H1 (cell line): Measurements from ENCODE around the gene GPC3. TPM values are rescaled to one million over a fixed set of nuclear protein-coding genes. Genes with fewer than 3 reads are reported as not detected.

ENCODE experiments used
- CTCF ChIA-PET: fragments of 300-600 bp; sonication (Branson Sonifier 250); formaldehyde crosslinking; loops from one replicate; lab custom pipeline; 2021; ENCODE audit not compliant: partially characterized antibody; lab: Charles Lee
- POLR2A ChIA-PET: fragments of 300-600 bp; sonication (Branson Sonifier 250); formaldehyde crosslinking; loops from one replicate; lab custom pipeline; 2021; ENCODE audit warnings: inconsistent platforms; ENCODE audit not compliant: partially characterized antibody; lab: Charles Lee
- DNase-seq, 2 experiments: peaks; one replicate each; pipeline versions ENCODE4 v3.0.0 to v3.0.0-alpha.2; 2010 to 2022; ENCODE audit warnings: low spot score in 2 of 2, low read depth in 1 of 2, mixed read lengths in 1 of 2
- FAIRE-seq: peaks from 2 replicates; lab custom pipeline; 2011; peaks lifted over from hg19 to GRCh38; lab: Jason Lieb, UNC
- H2AFZ ChIP-seq: 2 replicates; pipeline ENCODE4 v1.8.1; 2012; ENCODE audit warnings: low read length, inconsistent platforms
- H2AK5ac ChIP-seq: 2 replicates; pipeline ENCODE4 v1.6.1; 2013; ENCODE audit warnings: low read depth, low read length
- H2BK120ac ChIP-seq: replicated peaks from 2 replicates; pipeline ENCODE3; 2013; ENCODE audit warnings: low read depth, low read length, inconsistent platforms
- H2BK12ac ChIP-seq: 2 replicates; pipeline ENCODE4 v1.6.1; 2013; ENCODE audit warnings: low read depth, low read length
- H2BK15ac ChIP-seq: 2 replicates; pipeline ENCODE4 v1.6.1; 2013; ENCODE audit warnings: low read length
- H2BK20ac ChIP-seq: 2 replicates; pipeline ENCODE4 v1.6.1; 2013; ENCODE audit warnings: low read length
- H2BK5ac ChIP-seq: 2 replicates; pipeline ENCODE4 v1.6.1; 2013; ENCODE audit warnings: low read depth, low read length
- H3K14ac ChIP-seq: 2 replicates; pipeline ENCODE4 v1.6.1; 2013; ENCODE audit warnings: inconsistent platforms; ENCODE audit not compliant: insufficient read length
- H3K18ac ChIP-seq: 2 replicates; pipeline ENCODE4 v1.6.1; 2013; ENCODE audit warnings: low read length; ENCODE audit errors: extremely low read depth
- H3K23ac ChIP-seq: 2 replicates; pipeline ENCODE4 v1.6.1; 2013; ENCODE audit warnings: inconsistent platforms; ENCODE audit not compliant: insufficient read length
- H3K23me2 ChIP-seq: 2 replicates; pipeline ENCODE4 v1.6.1; 2013; ENCODE audit warnings: low read depth, low read length
- H3K27ac ChIP-seq: 2 replicates; pipeline ENCODE4 v1.6.1; 2011; ENCODE audit warnings: low read depth, low read length, inconsistent platforms
- H3K27me3 ChIP-seq, 4 experiments: replicated peaks in 1 of 4; 1 replicate in 1 of 4; 2 replicates in 3 of 4; pipeline versions ENCODE4 v1.6.1 to v1.8.1; 2011 to 2013; ENCODE audit warnings: low read length in 3 of 4, mild to moderate bottlenecking in 3 of 4, inconsistent platforms in 2 of 4, mixed read lengths in 2 of 4, moderate library complexity in 1 of 4; ENCODE audit not compliant: control insufficient read depth in 3 of 4, insufficient read depth in 3 of 4; ENCODE audit errors: extremely low read depth in 1 of 4
- H3K36me3 ChIP-seq, 4 experiments: 2 replicates each; pipeline versions ENCODE4 v1.6.1 to v1.8.1; 2011 to 2013; ENCODE audit warnings: mild to moderate bottlenecking in 4 of 4, low read length in 3 of 4, moderate library complexity in 2 of 4, control low read depth in 1 of 4, inconsistent platforms in 1 of 4; ENCODE audit not compliant: insufficient read depth in 4 of 4, control insufficient read depth in 2 of 4
- H3K4ac ChIP-seq: replicated peaks from 2 replicates; pipeline ENCODE3; 2013; ENCODE audit warnings: low read length, low read depth, mixed read lengths, inconsistent platforms; ENCODE audit not compliant: insufficient read length
- H3K4me1 ChIP-seq, 4 experiments: replicated peaks in 1 of 4; 1 replicate in 1 of 4; 2 replicates in 3 of 4; pipeline versions ENCODE4 v1.6.1 to v1.8.1; 2011 to 2013; ENCODE audit warnings: low read length in 3 of 4, inconsistent platforms in 2 of 4, mixed read lengths in 1 of 4; ENCODE audit not compliant: insufficient read depth in 4 of 4, control insufficient read depth in 3 of 4
- H3K4me2 ChIP-seq, 2 experiments: 2 replicates each; pipeline versions ENCODE4 v1.6.1 to v1.8.1; 2011 to 2013; ENCODE audit warnings: low read depth in 2 of 2, low read length in 2 of 2, control low read depth in 1 of 2, inconsistent platforms in 1 of 2, mild to moderate bottlenecking in 1 of 2; ENCODE audit not compliant: insufficient read depth in 1 of 2
- H3K4me3 ChIP-seq, 4 experiments: fragments of 200-600, 300-600 bp in 1 of 4; sonication (generic), shearing (Covaris generic), sonication (Bioruptor Twin) in 1 of 4; 2 replicates each; pipeline versions ENCODE4 v1.5.1 to v1.8.1; 2011 to 2016; ENCODE audit warnings: low read length in 4 of 4, low read depth in 3 of 4, control low read depth in 2 of 4, inconsistent platforms in 2 of 4, mild to moderate bottlenecking in 2 of 4, mixed read lengths in 1 of 4, moderate library complexity in 1 of 4; ENCODE audit not compliant: insufficient read depth in 2 of 4; ENCODE audit errors: extremely low read depth in 1 of 4
- H3K56ac ChIP-seq: replicated peaks from 2 replicates; pipeline ENCODE3; 2013; ENCODE audit warnings: low read depth, mild to moderate bottlenecking, mixed read lengths, low read length, inconsistent platforms; ENCODE audit not compliant: insufficient read length
- H3K79me1 ChIP-seq: 2 replicates; pipeline ENCODE4 v1.6.1; 2013; ENCODE audit warnings: low read depth, low read length, control low read depth
- H3K79me2 ChIP-seq, 2 experiments: 2 replicates each; pipeline versions ENCODE4 v1.6.1 to v1.8.1; 2012 to 2013; ENCODE audit warnings: low read length in 2 of 2, mild to moderate bottlenecking in 2 of 2, inconsistent platforms in 1 of 2; ENCODE audit not compliant: insufficient read depth in 2 of 2, control insufficient read depth in 1 of 2
- H3K9ac ChIP-seq, 4 experiments: replicated peaks in 1 of 4; 1 replicate in 1 of 4; 2 replicates in 3 of 4; pipeline versions ENCODE4 v1.6.1 to v1.8.1; 2011 to 2013; ENCODE audit warnings: low read depth in 3 of 4, low read length in 3 of 4, control low read depth in 2 of 4, mild to moderate bottlenecking in 2 of 4, moderate library complexity in 2 of 4, inconsistent platforms in 1 of 4; ENCODE audit errors: extremely low read depth in 1 of 4
- H3K9me3 ChIP-seq, 2 experiments: 2 replicates each; pipeline versions ENCODE4 v1.6.1 to v1.8.1; 2012 to 2013; ENCODE audit warnings: mild to moderate bottlenecking in 2 of 2, moderate library complexity in 2 of 2, control low read depth in 1 of 2, inconsistent platforms in 1 of 2, low read depth in 1 of 2, low read length in 1 of 2, mixed read lengths in 1 of 2; ENCODE audit not compliant: insufficient read depth in 2 of 2
- H4K20me1 ChIP-seq, 2 experiments: replicated peaks in 1 of 2; 2 replicates each; pipeline versions ENCODE3 to v1.8.1; 2011 to 2013; ENCODE audit warnings: inconsistent platforms in 2 of 2, low read length in 2 of 2, mild to moderate bottlenecking in 1 of 2; ENCODE audit not compliant: insufficient read depth in 2 of 2, control insufficient read depth in 1 of 2
- H4K5ac ChIP-seq: 2 replicates; pipeline ENCODE4 v1.6.1; 2013; ENCODE audit warnings: low read length, low read depth, mixed read lengths, inconsistent platforms; ENCODE audit not compliant: insufficient read length
- H4K8ac ChIP-seq: 2 replicates; pipeline ENCODE4 v1.8.0; 2013; ENCODE audit warnings: mild to moderate bottlenecking, moderate library complexity, low read length, inconsistent platforms; ENCODE audit not compliant: insufficient read depth; ENCODE audit errors: extremely low read depth
- H4K91ac ChIP-seq: replicated peaks from 2 replicates; pipeline ENCODE3; 2013; ENCODE audit warnings: low read length, mixed read lengths, inconsistent platforms; ENCODE audit not compliant: insufficient read length
- NRF1 ChIP-seq: IDR thresholded peaks from 2 replicates; pipeline ENCODE4 v1.6.1; 2011; ENCODE audit warnings: mild to moderate bottlenecking, low read depth, low read length, improper control_type of control experiment
- POLR2AphosphoS5 ChIP-seq: IDR thresholded peaks from 2 replicates; pipeline ENCODE4 v1.6.1; 2011; ENCODE audit warnings: low read depth, low read length
- RAD21 ChIP-seq, 2 experiments: IDR thresholded peaks in 1 of 2; conservative IDR thresholded peaks in 1 of 2; 2 replicates each; pipeline ENCODE4 v1.6.1; 2011; ENCODE audit warnings: low read depth in 2 of 2, low read length in 2 of 2, improper control_type of control experiment in 1 of 2, inconsistent platforms in 1 of 2, mild to moderate bottlenecking in 1 of 2, moderate library complexity in 1 of 2
- RBBP5 ChIP-seq: IDR thresholded peaks from 2 replicates; pipeline ENCODE4 v1.7.1; 2012; ENCODE audit warnings: low read depth, mild to moderate bottlenecking, inconsistent platforms, low read length, moderate library complexity, borderline replicate concordance
- RFX5 ChIP-seq: IDR thresholded peaks from 2 replicates; pipeline ENCODE4 v1.6.1; 2011; ENCODE audit warnings: low read depth, low read length, improper control_type of control experiment, borderline replicate concordance
- WGBS, 2 experiments: shearing (Covaris generic) in 1 of 2; methylation state at CpG; one replicate each; pipeline versions ENCODE4 v1.1.6 to v1.1.7; 2013 to 2015; ENCODE audit warnings: low lambda C conversion rate in 2 of 2, mixed read lengths in 2 of 2, inconsistent platforms in 1 of 2, low coverage in 1 of 2, missing lambda C conversion rate in 1 of 2; ENCODE audit not compliant: insufficient replicate concordance in 2 of 2, insufficient coverage in 1 of 2, insufficient read length in 1 of 2; ENCODE audit errors: extremely low coverage in 1 of 2, missing lambda C conversion rate in 1 of 2; 5-methylcytosine and 5-hydroxymethylcytosine counted together
- polyA plus RNA-seq, 7 experiments: library from polyadenylated mRNA; depleted of rRNA in 3 of 7; stranded (reverse) in 5 of 7; unstranded in 2 of 7; fragments of >200 nt in 5 of 7; fragments of 200-250 nt in 2 of 7; gene quantifications; 1 replicate in 5 of 7; 2 replicates in 1 of 7; 4 replicates in 1 of 7; pipeline versions ENCODE4 v1.2.1 to v1.2.3, GENCODE V29; 2011 to 2013; ENCODE audit warnings: missing spikeins in 2 of 7, mixed read lengths in 2 of 7
- total RNA-seq: library from RNA; stranded (reverse); fragmentation: NEBNext Ultra II Directional; extraction: Animal tissue kit (Norgen Biotek cat#: 25700); gene quantifications from 2 replicates; pipeline ENCODE4 v1.2.1, GENCODE V29; 2021

GPC3 gene
- total and polyA plus RNA-seq, 2 of the 8 experiments (the other 6 are each of a cell fraction or from before 2014, with no cell fraction given) = 64.8 to 71.9 TPM

DNA sequence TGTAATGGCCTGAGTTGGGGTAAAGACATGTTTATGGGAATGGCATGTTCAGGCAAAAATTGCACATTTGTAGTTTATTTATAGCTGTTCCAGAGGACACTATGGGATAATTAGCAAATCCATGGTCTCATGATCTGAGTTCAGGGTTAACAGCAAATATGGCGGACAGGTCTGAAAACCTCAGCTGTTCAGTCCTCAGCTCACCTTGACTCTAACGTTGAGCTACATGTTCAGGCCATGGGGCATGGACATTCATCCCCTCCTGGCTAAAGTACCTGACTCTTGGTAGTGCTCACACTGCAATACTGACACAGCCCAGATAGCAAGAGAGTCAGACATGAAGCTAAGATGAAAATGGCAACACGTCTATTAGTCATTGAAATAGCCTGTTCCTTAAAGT lies 408.5 kb downstream of the GPC3 start:
- no peak overlapping the region for H3K18ac ChIP-seq
- H3K4me1 ChIP-seq = no peaks in the 10 kb centered on the region
- H3K4ac ChIP-seq = no peak overlapping the region
- H2BK15ac ChIP-seq = no peak overlapping the region
- H3K27ac ChIP-seq = no peak overlapping the region
- H3K14ac ChIP-seq = no peak overlapping the region
- no peaks in the 10 kb centered on the region for H3K27me3 ChIP-seq
- WGBS, 2 experiments = 100% methylated on average over 3 of the region's 3 CpGs; no CpG with 5 or more reads in 1 of the 2 experiments
- no peak overlapping the region for H2BK12ac ChIP-seq
- H3K9ac ChIP-seq = no peak overlapping the region
- no peak overlapping the region for H3K4me2 ChIP-seq
- H3K4me3 ChIP-seq = no peak overlapping the region
- H2BK120ac ChIP-seq = no peak overlapping the region
- POLR2A ChIA-PET = interaction anchor here (1.1 to 2.2 kb wide), 2 partner anchors 10 to 14 kb away, joined by 3 to 6 read pairs; no protein-coding TSS in a partner anchor
- H4K5ac ChIP-seq = no peak overlapping the region
- H4K20me1 ChIP-seq = no peaks in the 10 kb centered on the region
- no peaks in the 10 kb centered on the region for H3K36me3 ChIP-seq
- no peak overlapping the region for H2BK5ac ChIP-seq
- H3K56ac ChIP-seq = no peak overlapping the region
- no peak overlapping the region for H4K91ac ChIP-seq
- no peaks in the 10 kb centered on the region for H3K79me1 ChIP-seq
- no peak overlapping the region for H2AFZ ChIP-seq
- DNase-seq (no peak), FAIRE-seq (no peak)
- H3K23ac ChIP-seq = no peak overlapping the region
- H2BK20ac ChIP-seq = no peak overlapping the region
- H3K23me2 ChIP-seq = no peaks in the 10 kb centered on the region
- H4K8ac ChIP-seq = no peak overlapping the region
- H3K79me2 ChIP-seq = no peaks in the 10 kb centered on the region
- CTCF ChIA-PET = interaction anchor here (0.9 kb wide), 1 partner anchor 29 kb away, joined by 3 read pairs; no protein-coding TSS in a partner anchor
- H3K9me3 ChIP-seq = no peaks in the 10 kb centered on the region
- H2AK5ac ChIP-seq = no peak overlapping the region
- no peak for TF ChIP-seq RBBP5
- TF ChIP-seq POLR2AphosphoS5 = no peak
- TF ChIP-seq RFX5 = no peak
- TF ChIP-seq RAD21 (IDR thresholded peaks at IDR 0.05 in 1 of 2, conservative IDR thresholded peaks at IDR 0.05 in 1 of 2; ENCODE audit: low read depth in 2 of 2, low read length in 2 of 2) = no peak
- TF ChIP-seq NRF1 = no peak
